ENCODE data around the gene YWHAB. TPM values are rescaled to one million over a fixed set of nuclear protein-coding genes. Genes with fewer than 3 reads are reported as not detected.

The YWHAB gene
- total RNA-seq, 4 donors from 2014 or later: 139 to 182 (median 164) TPM

DNA sequence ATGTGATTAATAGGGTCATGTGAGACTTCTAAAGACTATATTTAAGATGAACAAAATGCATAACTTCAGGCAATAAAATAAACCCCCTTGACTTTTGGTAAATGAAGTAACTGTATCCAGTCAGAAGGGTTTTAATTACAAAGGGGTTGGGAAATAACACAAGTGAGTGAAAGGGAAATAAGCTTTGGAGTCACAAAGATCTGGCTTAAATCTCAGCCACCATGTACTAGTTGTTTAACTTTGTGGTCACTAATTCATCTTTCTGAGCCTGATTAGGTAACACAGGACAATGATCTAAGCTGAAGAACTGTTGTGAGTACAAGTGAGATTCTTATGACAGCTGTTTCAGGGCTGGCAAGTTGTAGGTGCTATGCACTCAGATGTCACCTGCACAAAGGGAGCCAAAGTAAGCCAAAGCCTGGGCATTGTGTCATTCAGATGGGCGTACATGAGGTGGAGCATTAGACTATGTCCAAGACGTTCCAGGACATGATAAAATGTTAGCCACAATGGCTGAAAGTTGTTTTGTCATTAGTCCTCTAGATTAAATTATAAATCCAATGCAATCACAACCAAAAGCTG, 60.9 kb downstream of the YWHAB start:
- no peaks in the 10 kb centered on the region for H3K4me1 ChIP-seq
- H3K36me3 ChIP-seq: peaks cover 66 to 74% of the 10 kb centered on the region in 2 donors
- intact Hi-C loops (cut with DNase I): no loop called here
- H3K4me3 ChIP-seq (replicated peaks in 1 of 3): no peak overlapping the region
- H3K9me3 ChIP-seq: no peaks in the 10 kb centered on the region
- WGBS, 2 donors: 93% methylated on average over 2 of the region's 2 CpGs
- H3K27me3 ChIP-seq: no peaks in the 10 kb centered on the region
- H3K27ac ChIP-seq: no peak overlapping the region
- DNase-seq: no peak
- no peak for TF ChIP-seq CTCF (IDR thresholded peaks at IDR 0.05)
- no peak for TF ChIP-seq POLR2A (IDR thresholded peaks at IDR 0.05)

- H3K27me3 ChIP-seq: no peaks in the 10 kb centered on the region
- 90 to 92% methylated on average over 5 of the region's 5 CpGs for WGBS, 2 donors
- peaks cover 57 to 65% of the 10 kb centered on the region in 2 donors for H3K36me3 ChIP-seq
- H3K4me3 ChIP-seq (replicated peaks in 1 of 3): no peak overlapping the region
- intact Hi-C loops (cut with DNase I): no loop called here
- no peak for DNase-seq
- no peak overlapping the region for H3K27ac ChIP-seq
- TF ChIP-seq CTCF (IDR thresholded peaks at IDR 0.05) (no peak), POLR2A (IDR thresholded peaks at IDR 0.05) (no peak)
- H3K4me1 ChIP-seq: no peaks in the 10 kb centered on the region
- no peaks in the 10 kb centered on the region for H3K9me3 ChIP-seq
These were observed 62.6 kb downstream of the YWHAB start for GRCh38 chr20:44948107-44948506.

DNA sequence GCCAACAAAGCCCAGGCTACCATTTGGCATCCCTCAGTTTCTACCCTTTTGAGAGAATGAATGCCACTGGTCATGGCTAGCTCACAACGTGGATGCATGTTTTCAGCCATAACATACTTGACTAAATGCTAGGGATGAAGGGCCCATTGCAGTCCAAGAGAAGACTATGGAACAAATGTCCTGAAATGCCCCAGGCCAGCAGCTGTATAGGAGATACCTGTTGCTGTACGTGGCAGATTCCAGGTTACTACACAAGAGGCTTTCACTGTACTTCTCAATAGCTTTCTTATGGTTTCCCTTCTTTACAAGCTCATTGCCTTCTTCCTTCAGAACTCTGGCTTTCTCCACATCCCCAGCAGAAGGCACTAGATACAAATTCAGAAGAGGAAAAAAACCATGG, 63.0 kb downstream of the YWHAB start:
- Histone ChIP-seq H3K36me3 (peaks cover 55 to 64% of the 10 kb centered on the region in 2 donors), H3K27me3 (no peaks in the 10 kb centered on the region), H3K27ac (no peak overlapping the region), H3K4me1 (no peaks in the 10 kb centered on the region), H3K4me3 (replicated peaks in 1 of 3) (no peak overlapping the region), H3K9me3 (no peaks in the 10 kb centered on the region)
- no peak for DNase-seq
- intact Hi-C loops (cut with DNase I): no loop called here
- TF ChIP-seq POLR2A (IDR thresholded peaks at IDR 0.05): no peak
- no peak for TF ChIP-seq CTCF (IDR thresholded peaks at IDR 0.05)
- 85 to 97% methylated on average over 2 of the region's 2 CpGs for WGBS, 2 donors

GRCh38 chr20:44950368-44950767, 64.9 kb downstream of the YWHAB start:
- Histone ChIP-seq H3K4me1 (no peaks in the 10 kb centered on the region), H3K4me3 (replicated peaks in 1 of 3) (no peak overlapping the region), H3K27me3 (no peaks in the 10 kb centered on the region), H3K9me3 (no peaks in the 10 kb centered on the region), H3K36me3 (peaks cover 63 to 69% of the 10 kb centered on the region in 2 donors), H3K27ac (no peak overlapping the region)
- 91 to 92% methylated on average over 1 of the region's 1 CpG for WGBS, 2 donors
- TF ChIP-seq POLR2A (IDR thresholded peaks at IDR 0.05): no peak
- TF ChIP-seq CTCF (IDR thresholded peaks at IDR 0.05): no peak
- no peak for DNase-seq
- intact Hi-C loops (cut with DNase I): no loop called here

GRCh38 chr20:44952731-44953130, 67.2 kb downstream of the YWHAB start:
- TF ChIP-seq CTCF (IDR thresholded peaks at IDR 0.05): no peak
- TF ChIP-seq POLR2A (IDR thresholded peaks at IDR 0.05): no peak
- no peak for DNase-seq
- Histone ChIP-seq H3K27me3 (no peaks in the 10 kb centered on the region), H3K27ac (no peak overlapping the region), H3K4me1 (no peaks in the 10 kb centered on the region), H3K36me3 (peaks cover 45 to 61% of the 10 kb centered on the region in 2 donors), H3K9me3 (no peaks in the 10 kb centered on the region), H3K4me3 (replicated peaks in 1 of 3) (no peak overlapping the region)
- intact Hi-C loops (cut with DNase I): no loop called here
- WGBS, 2 donors: 97 to 98% methylated on average over 1 of the region's 1 CpG
